Measurements from ENCODE around the gene FOXB1. TPM values are rescaled to one million over a fixed set of nuclear protein-coding genes. Genes with fewer than 3 reads are reported as not detected.

Gene FOXB1
- total RNA-seq, 1 donor from 2014 or later: not detected

- H3K9me3 Mint-ChIP-seq (ENCODE audit: low read depth): no peaks in the 10 kb centered on the region
- no peak for TF ChIP-seq CTCF (IDR thresholded peaks at IDR 0.05)
- no peak overlapping the region for H3K27ac Mint-ChIP-seq (ENCODE audit: unreplicated experiment)
- no peak for DNase-seq (ENCODE audit: low spot score)
- H3K36me3 Mint-ChIP-seq (ENCODE audit: low read depth): peaks cover 1% of the 10 kb centered on the region
- peaks cover 3% of the 10 kb centered on the region for H3K4me1 Mint-ChIP-seq (ENCODE audit: low read depth)
- H3K27me3 Mint-ChIP-seq (ENCODE audit: low read depth): peaks cover 91% of the 10 kb centered on the region
- H3K4me3 Mint-ChIP-seq (ENCODE audit: unreplicated experiment): no peak overlapping the region
Measured at GRCh38 chr15:59995568-59996297, 8.4 kb upstream of the FOXB1 start.

- Mint-ChIP-seq H3K9me3 (ENCODE audit: low read depth) (no peaks in the 10 kb centered on the region), H3K27ac (ENCODE audit: unreplicated experiment) (no peak overlapping the region), H3K27me3 (ENCODE audit: low read depth) (peaks cover 93% of the 10 kb centered on the region), H3K4me1 (ENCODE audit: low read depth) (peaks cover 3% of the 10 kb centered on the region), H3K4me3 (ENCODE audit: unreplicated experiment) (no peak overlapping the region), H3K36me3 (ENCODE audit: low read depth) (peaks cover 1% of the 10 kb centered on the region)
- no peak for TF ChIP-seq CTCF (IDR thresholded peaks at IDR 0.05)
- DNase-seq (ENCODE audit: low spot score): no peak
Measured at GRCh38 chr15:59996298-59997041, 7.6 kb upstream of the FOXB1 start.

DNA sequence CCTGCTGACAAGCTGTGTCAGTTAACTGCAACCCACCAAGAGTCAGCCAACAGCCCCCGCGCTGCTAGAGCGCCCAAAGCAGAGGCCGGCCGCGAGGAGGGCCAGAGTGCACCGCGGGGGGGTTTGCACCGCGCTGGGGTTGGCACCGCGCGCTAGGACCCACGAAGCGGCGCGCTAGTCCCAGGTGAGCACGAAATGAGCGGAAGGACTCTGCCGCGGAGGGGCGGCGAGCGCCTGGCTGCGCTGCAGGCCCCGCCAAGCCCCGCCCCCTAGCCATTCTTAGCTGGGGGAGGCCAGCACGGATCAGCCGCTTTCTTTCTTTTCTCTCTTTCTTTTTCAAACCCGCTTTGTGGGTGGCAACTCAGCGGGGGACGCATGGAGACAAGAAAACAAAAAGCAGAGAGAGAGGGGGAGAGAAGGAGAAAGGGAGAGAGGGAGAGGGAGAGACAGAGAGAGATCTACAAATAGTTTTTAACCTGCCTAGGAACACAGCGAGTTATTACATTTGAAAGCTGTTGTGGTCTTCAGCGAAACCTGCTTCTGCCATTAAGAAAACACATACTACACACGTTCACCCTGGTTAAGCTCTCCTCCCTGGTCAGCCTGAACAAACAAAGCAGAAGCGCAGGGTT is 6.9 kb upstream of the FOXB1 start:
- Mint-ChIP-seq H3K36me3 (ENCODE audit: low read depth) (peaks cover 1% of the 10 kb centered on the region), H3K9me3 (ENCODE audit: low read depth) (no peaks in the 10 kb centered on the region), H3K4me3 (ENCODE audit: unreplicated experiment) (no peak overlapping the region), H3K27me3 (ENCODE audit: low read depth) (peaks cover 93% of the 10 kb centered on the region), H3K27ac (ENCODE audit: unreplicated experiment) (no peak overlapping the region), H3K4me1 (ENCODE audit: low read depth) (peaks cover 3% of the 10 kb centered on the region)
- no peak for TF ChIP-seq CTCF (IDR thresholded peaks at IDR 0.05)
- no peak for DNase-seq (ENCODE audit: low spot score)

DNA sequence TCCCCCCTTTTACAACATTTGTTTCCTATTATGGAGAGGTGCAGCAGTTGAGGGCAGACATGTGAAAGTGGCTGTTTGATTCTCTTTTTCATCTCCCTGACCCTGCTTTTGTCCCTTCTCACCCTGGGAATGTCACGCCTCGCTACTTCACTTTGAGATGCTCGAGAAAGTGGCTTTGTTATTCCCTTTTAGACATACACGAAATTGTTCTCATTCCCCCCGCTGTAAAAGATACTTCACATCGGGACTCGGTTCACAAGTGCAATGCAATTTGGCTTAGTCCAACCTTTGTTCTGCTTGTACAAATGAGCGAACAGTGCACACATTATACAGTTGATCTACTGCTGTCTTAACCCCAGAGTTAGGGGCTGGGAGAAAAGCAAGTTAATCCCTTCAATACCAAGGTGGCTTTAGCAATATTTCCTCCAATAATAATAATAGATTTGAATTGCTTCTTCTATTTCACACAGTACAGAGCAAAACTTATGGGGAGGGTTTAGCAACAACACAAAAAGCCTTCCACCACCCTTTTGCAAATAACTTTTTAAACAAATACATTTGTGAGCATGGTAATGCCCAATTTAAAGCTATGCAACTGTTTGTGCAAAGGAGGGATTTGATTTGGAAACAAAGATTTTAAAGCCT is 5.7 kb upstream of the FOXB1 start:
- H3K4me1 Mint-ChIP-seq (ENCODE audit: low read depth): peaks cover 3% of the 10 kb centered on the region
- H3K27ac Mint-ChIP-seq (ENCODE audit: unreplicated experiment): no peak overlapping the region
- DNase-seq (ENCODE audit: low spot score): no peak
- peaks cover 1% of the 10 kb centered on the region for H3K36me3 Mint-ChIP-seq (ENCODE audit: low read depth)
- TF ChIP-seq CTCF (IDR thresholded peaks at IDR 0.05): no peak
- peaks cover 92% of the 10 kb centered on the region for H3K27me3 Mint-ChIP-seq (ENCODE audit: low read depth)
- H3K4me3 Mint-ChIP-seq (ENCODE audit: unreplicated experiment): no peak overlapping the region
- no peaks in the 10 kb centered on the region for H3K9me3 Mint-ChIP-seq (ENCODE audit: low read depth)

Measured in chondrocyte (in vitro differentiated cells).